HL-60/S4 treated with phorbol 12-myristate 13-acetate at 8.2 ng/mL for 4 days and 3 days (cell line): Measurements from ENCODE around the gene RAD51B.

Experiments used
- in situ Hi-C: fragments of 300-500 bp; cut with MboI; formaldehyde crosslinking; loops from 2 replicates; pipeline ENCODE4 v1.15.0; 2022; ENCODE audit warnings: low sequenced_read_pairs

Gene RAD51B

DNA sequence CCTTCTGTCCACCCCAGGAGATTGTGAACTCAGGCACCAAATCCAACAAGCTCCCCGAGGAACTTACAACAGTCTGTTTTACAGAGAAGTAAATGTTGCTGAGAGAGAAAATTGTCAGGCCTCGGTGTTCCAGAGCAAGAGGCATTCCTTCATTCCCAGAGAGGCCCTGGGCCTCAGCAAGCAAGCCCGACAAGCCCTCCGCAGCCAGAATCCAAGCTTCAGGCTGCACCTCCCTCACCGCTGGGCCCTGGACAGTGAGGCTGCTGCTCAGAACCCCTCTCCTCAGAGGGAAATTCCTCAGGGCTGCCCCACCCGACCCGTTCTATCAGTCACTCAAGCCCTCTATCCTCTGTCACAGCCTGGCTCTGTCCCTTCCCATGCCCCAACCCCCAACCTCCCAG lies 916.9 kb downstream of the RAD51B start:
- in situ Hi-C loops: no loop called here

- in situ Hi-C loops: no loop called here
Observed at GRCh38 chr14:68737086-68737485, 917.5 kb downstream of the RAD51B start.

- in situ Hi-C loops: no loop called here
Observed at GRCh38 chr14:68738559-68738958, 919.0 kb downstream of the RAD51B start.

DNA sequence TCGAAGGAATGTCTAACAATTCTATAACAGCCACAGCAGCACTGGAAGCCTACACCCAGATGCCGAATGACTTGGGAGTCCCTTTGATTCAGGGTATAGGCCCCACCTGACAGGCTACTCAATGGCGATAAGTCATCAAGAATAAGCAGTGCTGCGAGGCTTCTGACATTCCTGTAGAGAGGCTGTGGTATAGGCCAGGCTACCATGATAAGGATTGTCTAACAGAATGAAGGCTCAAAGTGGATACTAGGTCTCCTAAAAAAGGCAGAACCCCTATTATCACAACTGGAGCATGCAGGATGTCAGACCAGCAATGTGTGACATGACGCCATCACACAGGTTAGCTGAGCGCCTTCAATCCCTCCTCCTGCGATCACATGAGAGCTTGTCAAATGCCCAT lies 920.1 kb downstream of the RAD51B start:
- in situ Hi-C loops: no loop called here

DNA sequence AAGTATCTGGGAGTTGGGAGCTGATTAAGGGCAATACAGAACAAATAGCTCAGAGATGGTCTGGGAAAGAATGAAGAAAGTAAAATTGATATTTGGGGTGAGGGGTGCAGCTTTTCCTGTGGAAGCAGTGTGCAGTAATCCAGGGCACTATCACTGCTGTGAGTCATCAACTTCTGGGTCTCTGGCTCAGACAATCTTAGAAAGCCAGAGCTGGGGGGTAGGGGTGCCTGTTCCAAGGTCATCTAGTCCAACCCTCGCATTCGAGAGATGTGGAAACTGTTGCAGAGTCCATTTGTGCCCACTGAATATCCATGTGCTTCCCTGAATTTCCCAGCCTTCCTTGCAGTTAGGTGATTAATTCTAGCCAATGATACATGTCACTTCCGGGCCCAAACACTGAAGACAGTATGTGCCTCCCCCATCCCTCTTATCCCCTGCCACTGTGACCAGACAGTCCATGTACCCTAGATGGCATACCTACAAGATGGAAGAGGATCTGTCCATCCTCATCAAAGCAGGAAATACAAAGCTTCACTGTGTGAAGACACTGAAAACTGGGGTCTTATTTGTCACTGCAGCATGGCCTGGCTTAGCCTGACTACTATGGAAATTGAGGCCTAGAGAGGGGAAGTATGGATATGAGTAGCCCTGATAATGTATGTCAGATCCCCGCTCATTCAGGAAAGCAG lies 921.4 kb downstream of the RAD51B start:
- in situ Hi-C loops: no loop called here

GRCh38 chr14:68741477-68741791 lies 921.9 kb downstream of the RAD51B start:
- in situ Hi-C loops: no loop called here

GRCh38 chr14:68741839-68742470 lies 922.4 kb downstream of the RAD51B start:
- in situ Hi-C loops: no loop called here

- in situ Hi-C loops: no loop called here
Observed at GRCh38 chr14:68744613-68745012, 925.0 kb downstream of the RAD51B start.

- in situ Hi-C loops: no loop called here
Observed at GRCh38 chr14:68747393-68747792, 927.8 kb downstream of the RAD51B start.

DNA sequence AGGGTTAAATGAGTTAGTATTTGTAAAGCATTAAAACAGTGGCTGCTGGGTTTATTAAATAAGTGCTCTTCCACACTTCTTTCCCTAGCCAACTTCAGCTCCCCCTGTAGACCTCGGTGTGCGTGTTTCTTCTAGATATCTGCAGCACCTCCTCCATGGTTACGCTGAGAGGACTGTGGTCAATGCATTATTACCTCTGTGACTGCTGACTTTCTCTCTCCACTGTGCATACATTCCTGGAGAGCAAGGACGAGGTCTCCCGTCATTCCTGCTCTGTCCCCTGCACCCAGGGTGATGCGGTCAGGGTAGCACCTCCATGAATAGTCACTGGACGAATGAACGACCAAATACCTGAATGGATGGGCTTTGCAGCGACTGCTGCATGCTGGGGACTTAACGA lies 928.7 kb downstream of the RAD51B start:
- in situ Hi-C loops: no loop called here

DNA sequence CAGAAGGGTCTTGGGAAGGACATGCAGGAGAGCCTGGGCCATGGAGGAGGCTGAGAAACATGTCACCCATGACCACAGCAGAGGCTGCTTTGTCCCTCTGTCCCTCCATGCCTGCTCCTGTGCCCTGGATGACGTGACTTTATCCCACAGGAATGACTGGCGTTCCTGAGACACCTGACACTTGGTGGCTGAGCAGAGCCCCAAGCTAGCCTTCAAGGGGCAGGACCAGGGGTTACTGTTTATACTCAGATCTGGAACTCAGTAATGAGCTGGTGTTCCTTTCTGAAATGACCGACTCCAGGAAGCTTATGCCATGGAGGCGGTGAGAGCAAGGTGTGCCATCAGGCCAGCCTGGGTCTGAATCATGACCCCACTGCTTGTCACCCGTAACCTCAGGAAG lies 929.1 kb downstream of the RAD51B start:
- in situ Hi-C loops: no loop called here

DNA sequence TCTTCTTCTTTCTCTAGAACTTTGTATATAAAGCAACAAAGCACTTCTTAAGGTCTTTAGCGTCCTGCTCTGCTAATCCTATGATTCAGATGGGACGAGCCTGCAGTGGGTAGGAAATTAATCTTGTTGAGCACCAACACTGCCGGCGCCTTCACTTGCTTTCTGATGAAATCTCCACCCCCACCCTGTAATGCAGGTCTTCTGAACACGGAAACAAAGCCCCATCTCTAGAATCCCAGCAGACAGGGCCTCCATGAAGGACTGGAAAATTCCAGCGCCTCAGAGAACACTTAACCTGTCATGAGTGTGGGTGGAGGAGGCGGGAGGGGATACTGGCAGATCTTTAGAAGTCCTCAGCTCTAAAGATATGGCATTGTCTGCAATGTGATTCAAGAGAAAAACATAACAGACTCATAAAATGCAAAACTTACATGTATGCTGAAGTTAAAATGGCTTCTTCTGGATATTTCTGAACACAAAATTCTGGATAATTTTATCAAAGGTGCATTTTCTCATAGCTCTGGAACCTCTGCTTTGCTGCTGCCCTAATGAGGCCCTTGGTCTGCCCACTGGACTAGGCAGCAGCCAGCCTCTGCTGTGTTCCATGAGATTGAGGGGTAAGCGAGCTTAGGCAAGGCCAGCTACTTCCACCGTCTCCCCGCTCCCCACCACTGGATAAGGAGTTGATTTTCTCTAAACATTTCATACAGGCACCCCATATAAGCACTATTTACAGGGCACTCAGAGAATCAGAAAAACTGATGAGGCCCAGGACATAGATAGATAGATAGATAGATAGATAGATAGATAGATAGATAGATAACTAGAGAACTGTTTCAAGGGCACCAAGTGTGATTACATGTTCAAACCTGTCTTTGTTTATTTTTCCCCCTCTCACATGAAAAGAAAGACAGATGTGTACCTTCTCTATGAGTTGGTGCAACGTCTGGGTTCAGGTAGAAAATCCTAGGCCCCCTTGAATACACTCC lies 930.2 kb downstream of the RAD51B start:
- in situ Hi-C loops: no loop called here

GRCh38 chr14:68752271-68753006 lies 932.9 kb downstream of the RAD51B start:
- in situ Hi-C loops: no loop called here

DNA sequence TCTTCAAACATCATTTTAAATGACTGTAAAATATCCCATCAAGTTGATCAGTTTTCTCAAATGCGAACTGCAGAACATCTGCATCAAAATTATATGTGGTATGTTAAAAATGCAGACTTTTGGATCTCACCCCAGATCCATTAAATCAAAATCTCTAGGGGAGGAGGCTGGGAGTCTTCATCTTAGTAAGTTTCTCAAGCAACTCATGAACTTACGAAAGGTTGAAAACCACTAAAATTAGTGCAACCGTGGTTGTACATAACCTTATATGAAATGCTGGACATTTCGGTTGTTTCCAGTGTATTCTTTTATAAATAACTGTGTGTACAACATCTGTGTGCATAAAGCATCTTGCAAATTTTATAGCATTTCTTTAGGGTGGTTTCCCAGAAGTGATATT lies 934.1 kb downstream of the RAD51B start:
- in situ Hi-C loops: no loop called here

GRCh38 chr14:68755016-68755353 lies 935.4 kb downstream of the RAD51B start:
- in situ Hi-C loops: no loop called here

- in situ Hi-C loops: no loop called here
Observed at GRCh38 chr14:68756000-68756481, 936.5 kb downstream of the RAD51B start.

- in situ Hi-C loops: no loop called here
Observed at GRCh38 chr14:68756734-68757133, 937.2 kb downstream of the RAD51B start.

- in situ Hi-C loops: no loop called here
Observed at GRCh38 chr14:68757618-68758081, 938.1 kb downstream of the RAD51B start.

DNA sequence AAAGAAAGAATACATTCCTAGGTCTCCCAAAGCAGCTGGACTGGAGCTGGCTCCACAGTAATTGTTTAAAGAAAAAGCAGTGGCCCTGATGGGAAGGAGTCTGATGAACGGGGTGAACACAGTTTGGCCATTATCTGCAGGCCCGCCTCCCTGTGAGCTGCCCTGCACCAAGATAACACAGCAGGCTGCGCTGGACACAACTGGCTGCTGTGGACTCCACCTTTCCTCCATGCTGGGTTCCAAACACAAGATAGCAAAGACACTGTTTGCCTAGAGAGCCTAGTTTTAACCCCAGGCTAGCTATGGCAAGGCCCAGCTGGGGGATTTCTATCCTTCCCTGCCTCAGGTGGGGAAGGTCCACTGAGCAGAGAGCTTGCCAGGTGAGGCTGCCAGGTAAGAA lies 938.7 kb downstream of the RAD51B start:
- in situ Hi-C loops: no loop called here

DNA sequence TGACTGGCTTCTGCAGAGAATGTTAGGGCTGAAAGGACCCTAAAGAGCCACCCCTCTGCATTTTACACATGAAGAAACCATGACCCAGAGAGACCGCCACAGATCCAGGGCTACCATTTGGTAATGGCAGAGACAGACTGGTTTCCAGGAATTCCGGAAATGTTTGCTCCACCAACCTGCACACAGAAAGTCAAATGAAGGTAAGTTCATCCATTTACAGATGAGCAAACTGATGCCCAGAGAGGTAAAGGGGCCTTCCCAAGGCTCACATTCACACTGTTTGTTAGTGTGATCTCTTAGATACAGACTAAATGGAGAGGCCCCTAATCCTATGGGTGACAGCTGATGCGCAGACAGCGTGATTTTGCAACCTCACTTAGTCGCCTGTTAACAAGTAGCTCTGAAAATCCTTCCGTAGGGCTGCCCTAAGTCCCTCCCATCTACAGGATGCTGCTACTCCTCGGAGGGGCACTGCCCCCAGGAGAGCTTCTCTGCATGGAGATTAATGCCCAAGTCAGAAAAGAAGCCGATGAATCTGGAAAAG lies 939.5 kb downstream of the RAD51B start:
- in situ Hi-C loops: no loop called here

GRCh38 chr14:68759937-68760336 lies 940.4 kb downstream of the RAD51B start:
- in situ Hi-C loops: no loop called here
